ENCODE results near the gene SYT9. TPM values are rescaled to one million over a fixed set of nuclear protein-coding genes. Genes with fewer than 3 reads are reported as not detected.
A peak's percentile ranks its signal among the peaks of the same experiment; 100 is the strongest.

The SYT9 gene
- polyA plus RNA-seq, 4 donors: 0.09 to 0.72 TPM; not detected in 2

GRCh38 chr11:7494086-7494745 is 242.5 kb downstream of the SYT9 start:
- DNase-seq (peak; percentile 64 to 85), FAIRE-seq (no peak)
- Histone ChIP-seq H3K4me1 (ENCODE audit: control insufficient read depth in 3 of 3, insufficient read depth in 2 of 3, low read depth in 1 of 3, low read length in 2 of 3) (peaks cover 0 to 27% (median 2%) of the 10 kb centered on the region in 3 donors), H3K9me3 (ENCODE audit: control insufficient read depth in 2 of 2, insufficient read depth in 1 of 2, low read depth in 1 of 2, low read length in 1 of 2) (no peaks in the 10 kb centered on the region), H3K27ac (ENCODE audit: low read depth in 1 of 3, low read length in 2 of 3) (peak overlapping the region in 1 of 3 donors; percentile 32), H3K36me3 (ENCODE audit: control insufficient read depth in 3 of 3, insufficient read depth in 2 of 3, low read depth in 1 of 3, low read length in 3 of 3) (no peaks in the 10 kb centered on the region), H3K27me3 (ENCODE audit: control insufficient read depth in 3 of 3, insufficient read depth in 3 of 3, low read length in 3 of 3) (no peaks in the 10 kb centered on the region), H3K4me3 (ENCODE audit: low read depth in 1 of 3, low read length in 3 of 3) (no peak overlapping the region)
- WGBS, 3 donors: 19 to 65% (median 45%) methylated on average over 5 of the region's 5 CpGs

GRCh38 chr11:7495882-7496551 is 244.3 kb downstream of the SYT9 start:
- 22 to 51% (median 29%) methylated on average over 4 of the region's 4 CpGs for WGBS, 3 donors
- H3K4me3 ChIP-seq (ENCODE audit: low read depth in 1 of 3, low read length in 3 of 3): no peak overlapping the region
- H3K36me3 ChIP-seq (ENCODE audit: control insufficient read depth in 3 of 3, insufficient read depth in 2 of 3, low read depth in 1 of 3, low read length in 3 of 3): peaks cover 0 to under 1% (median 0%) of the 10 kb centered on the region in 3 donors
- H3K27ac ChIP-seq (ENCODE audit: low read depth in 1 of 3, low read length in 2 of 3): peak overlapping the region in 1 of 3 donors; percentile 18
- FAIRE-seq (no peak), DNase-seq (peak; percentile 25 to 36)
- H3K27me3 ChIP-seq (ENCODE audit: control insufficient read depth in 3 of 3, insufficient read depth in 3 of 3, low read length in 3 of 3): no peaks in the 10 kb centered on the region
- peaks cover 0 to 27% (median 2%) of the 10 kb centered on the region in 3 donors for H3K4me1 ChIP-seq (ENCODE audit: control insufficient read depth in 3 of 3, insufficient read depth in 2 of 3, low read depth in 1 of 3, low read length in 2 of 3)
- no peaks in the 10 kb centered on the region for H3K9me3 ChIP-seq (ENCODE audit: control insufficient read depth in 2 of 2, insufficient read depth in 1 of 2, low read depth in 1 of 2, low read length in 1 of 2)

DNA sequence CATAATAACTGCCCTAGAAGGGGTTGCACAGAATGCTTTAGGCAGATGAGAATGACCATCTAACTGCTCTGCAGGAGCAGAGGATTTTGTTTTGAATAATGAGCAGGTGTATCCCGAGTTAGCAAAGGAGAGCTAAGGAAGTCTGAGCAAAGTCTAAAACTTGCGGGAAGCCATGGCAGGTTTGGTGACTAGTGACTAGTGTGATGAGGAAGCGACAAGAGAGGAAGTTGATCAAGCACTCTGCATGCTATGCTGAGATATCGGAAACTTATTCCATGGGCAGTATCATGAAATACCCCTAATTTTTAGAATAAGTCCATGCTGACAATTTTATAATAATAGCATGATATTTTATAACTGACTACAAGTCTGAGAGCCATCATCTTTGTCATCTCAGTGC is 246.5 kb downstream of the SYT9 start:
- H3K9me3 ChIP-seq (ENCODE audit: control insufficient read depth in 2 of 2, insufficient read depth in 1 of 2, low read depth in 1 of 2, low read length in 1 of 2): no peaks in the 10 kb centered on the region
- H3K27me3 ChIP-seq (ENCODE audit: control insufficient read depth in 3 of 3, insufficient read depth in 3 of 3, low read length in 3 of 3): no peaks in the 10 kb centered on the region
- 18 to 45% (median 36%) methylated on average over 4 of the region's 4 CpGs for WGBS, 3 donors
- FAIRE-seq (no peak), DNase-seq (peak; percentile 25 to 65)
- no peak overlapping the region for H3K27ac ChIP-seq (ENCODE audit: low read depth in 1 of 3, low read length in 2 of 3)
- no peak overlapping the region for H3K4me3 ChIP-seq (ENCODE audit: low read depth in 1 of 3, low read length in 3 of 3)
- peaks cover 0 to 23% (median 2%) of the 10 kb centered on the region in 3 donors for H3K4me1 ChIP-seq (ENCODE audit: control insufficient read depth in 3 of 3, insufficient read depth in 2 of 3, low read depth in 1 of 3, low read length in 2 of 3)
- H3K36me3 ChIP-seq (ENCODE audit: control insufficient read depth in 3 of 3, insufficient read depth in 2 of 3, low read depth in 1 of 3, low read length in 3 of 3): peaks cover 0 to 4% (median 0%) of the 10 kb centered on the region in 3 donors

- no peaks in the 10 kb centered on the region for H3K27me3 ChIP-seq (ENCODE audit: control insufficient read depth in 3 of 3, insufficient read depth in 3 of 3, low read length in 3 of 3)
- WGBS, 3 donors: 92 to 100% (median 96%) methylated on average over 1 of the region's 1 CpG
- H3K36me3 ChIP-seq (ENCODE audit: control insufficient read depth in 3 of 3, insufficient read depth in 2 of 3, low read depth in 1 of 3, low read length in 3 of 3): peaks cover 0 to 4% (median under 1%) of the 10 kb centered on the region in 3 donors
- H3K4me1 ChIP-seq (ENCODE audit: control insufficient read depth in 3 of 3, insufficient read depth in 2 of 3, low read depth in 1 of 3, low read length in 2 of 3): peaks cover 0 to 23% (median 2%) of the 10 kb centered on the region in 3 donors
- H3K4me3 ChIP-seq (ENCODE audit: low read depth in 1 of 3, low read length in 3 of 3): no peak overlapping the region
- FAIRE-seq (no peak), DNase-seq (no peak)
- H3K9me3 ChIP-seq (ENCODE audit: control insufficient read depth in 2 of 2, insufficient read depth in 1 of 2, low read depth in 1 of 2, low read length in 1 of 2): no peaks in the 10 kb centered on the region
- H3K27ac ChIP-seq (ENCODE audit: low read depth in 1 of 3, low read length in 2 of 3): no peak overlapping the region
Observed at GRCh38 chr11:7499081-7499480, 247.4 kb downstream of the SYT9 start.

DNA sequence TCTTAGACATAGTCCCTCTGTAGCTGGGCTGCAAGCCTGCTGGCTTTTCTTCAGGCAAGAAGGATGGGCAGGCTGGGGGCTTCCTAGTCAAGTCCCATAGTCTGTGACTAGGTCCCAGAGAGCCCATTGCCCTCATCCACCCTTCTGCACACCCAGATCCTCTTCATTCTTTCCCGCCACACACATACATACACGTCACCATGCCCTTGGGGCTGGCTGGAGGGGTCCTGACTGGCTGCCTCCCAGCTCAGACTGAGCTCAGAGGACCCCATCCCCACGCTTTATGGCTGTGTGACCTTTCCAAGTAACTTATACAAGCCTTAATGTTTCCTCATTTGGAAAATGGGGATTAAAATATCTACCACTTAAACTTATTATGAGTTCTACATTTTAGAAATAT is 248.5 kb downstream of the SYT9 start:
- H3K4me1 ChIP-seq (ENCODE audit: control insufficient read depth in 3 of 3, insufficient read depth in 2 of 3, low read depth in 1 of 3, low read length in 2 of 3): peaks cover 0 to 16% (median 0%) of the 10 kb centered on the region in 3 donors
- no peak overlapping the region for H3K27ac ChIP-seq (ENCODE audit: low read depth in 1 of 3, low read length in 2 of 3)
- DNase-seq (no peak), FAIRE-seq (no peak)
- H3K4me3 ChIP-seq (ENCODE audit: low read depth in 1 of 3, low read length in 3 of 3): no peak overlapping the region
- no peaks in the 10 kb centered on the region for H3K27me3 ChIP-seq (ENCODE audit: control insufficient read depth in 3 of 3, insufficient read depth in 3 of 3, low read length in 3 of 3)
- 84 to 90% (median 89%) methylated on average over 3 of the region's 3 CpGs for WGBS, 3 donors
- H3K36me3 ChIP-seq (ENCODE audit: control insufficient read depth in 3 of 3, insufficient read depth in 2 of 3, low read depth in 1 of 3, low read length in 3 of 3): peaks cover 0 to 4% (median 2%) of the 10 kb centered on the region in 3 donors
- H3K9me3 ChIP-seq (ENCODE audit: control insufficient read depth in 2 of 2, insufficient read depth in 1 of 2, low read depth in 1 of 2, low read length in 1 of 2): no peaks in the 10 kb centered on the region

DNA sequence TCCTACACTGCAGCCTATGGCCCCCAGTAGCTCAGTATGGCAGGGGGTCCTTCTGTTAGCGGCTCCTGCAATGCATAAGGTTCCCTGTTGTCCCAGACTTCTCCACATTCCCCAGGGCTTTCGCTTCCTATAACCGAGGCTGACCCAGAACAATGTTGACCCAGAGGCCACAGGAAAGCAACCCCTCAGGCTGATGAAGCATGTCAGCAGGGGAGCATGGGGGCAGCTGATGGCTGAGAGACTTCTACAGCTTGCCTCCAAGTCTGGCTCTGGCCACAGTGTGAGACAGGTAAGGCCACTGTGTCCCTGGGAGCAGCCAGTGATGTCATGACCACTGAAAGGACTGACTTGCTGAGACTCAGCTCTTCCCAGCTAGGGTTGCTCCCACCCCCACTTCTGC is 249.5 kb downstream of the SYT9 start:
- H3K4me1 ChIP-seq (ENCODE audit: control insufficient read depth in 3 of 3, insufficient read depth in 2 of 3, low read depth in 1 of 3, low read length in 2 of 3): peaks cover 0 to 7% (median 0%) of the 10 kb centered on the region in 3 donors
- H3K9me3 ChIP-seq (ENCODE audit: control insufficient read depth in 2 of 2, insufficient read depth in 1 of 2, low read depth in 1 of 2, low read length in 1 of 2): no peaks in the 10 kb centered on the region
- 80 to 93% (median 91%) methylated on average over 3 of the region's 3 CpGs for WGBS, 3 donors
- DNase-seq (peak in 1 of 2 donors; percentile 20), FAIRE-seq (no peak)
- no peaks in the 10 kb centered on the region for H3K27me3 ChIP-seq (ENCODE audit: control insufficient read depth in 3 of 3, insufficient read depth in 3 of 3, low read length in 3 of 3)
- H3K4me3 ChIP-seq (ENCODE audit: low read depth in 1 of 3, low read length in 3 of 3): no peak overlapping the region
- peaks cover 0 to 4% (median 2%) of the 10 kb centered on the region in 3 donors for H3K36me3 ChIP-seq (ENCODE audit: control insufficient read depth in 3 of 3, insufficient read depth in 2 of 3, low read depth in 1 of 3, low read length in 3 of 3)
- H3K27ac ChIP-seq (ENCODE audit: low read depth in 1 of 3, low read length in 2 of 3): no peak overlapping the region

DNA sequence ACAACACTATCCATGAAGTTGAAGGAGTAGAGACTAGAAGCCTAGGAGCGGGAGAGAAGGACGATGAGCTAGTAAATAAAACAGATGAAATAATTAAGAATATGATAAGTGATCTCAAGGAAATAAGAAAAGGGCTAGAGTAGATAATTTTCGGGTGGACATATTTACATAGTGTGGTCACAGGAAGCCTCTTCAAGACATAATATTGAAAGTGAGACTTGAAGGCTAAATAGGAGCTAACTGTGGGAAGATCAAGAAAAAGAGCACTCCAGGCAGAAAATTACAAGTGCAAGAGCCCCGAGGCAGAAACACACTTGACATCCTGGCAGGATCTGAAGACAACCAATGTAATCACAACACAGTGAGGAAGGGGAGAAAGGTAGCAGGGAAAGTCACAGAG is 250.2 kb downstream of the SYT9 start:
- no peak for DNase-seq
- H3K27me3 ChIP-seq (ENCODE audit: control insufficient read depth in 3 of 3, insufficient read depth in 3 of 3, low read length in 3 of 3): no peaks in the 10 kb centered on the region
- H3K4me1 ChIP-seq (ENCODE audit: control insufficient read depth in 3 of 3, insufficient read depth in 2 of 3, low read depth in 1 of 3, low read length in 2 of 3): peaks cover 0 to 5% (median 0%) of the 10 kb centered on the region in 3 donors
- no peak overlapping the region for H3K4me3 ChIP-seq (ENCODE audit: low read depth in 1 of 3, low read length in 3 of 3)
- peaks cover 0 to 4% (median 2%) of the 10 kb centered on the region in 3 donors for H3K36me3 ChIP-seq (ENCODE audit: control insufficient read depth in 3 of 3, insufficient read depth in 2 of 3, low read depth in 1 of 3, low read length in 3 of 3)
- 75 to 77% (median 75%) methylated on average over 4 of the region's 4 CpGs for WGBS, 3 donors
- FAIRE-seq: no peak
- H3K9me3 ChIP-seq (ENCODE audit: control insufficient read depth in 2 of 2, insufficient read depth in 1 of 2, low read depth in 1 of 2, low read length in 1 of 2): no peaks in the 10 kb centered on the region
- no peak overlapping the region for H3K27ac ChIP-seq (ENCODE audit: low read depth in 1 of 3, low read length in 2 of 3)

GRCh38 chr11:7506243-7506642 is 254.5 kb downstream of the SYT9 start:
- Histone ChIP-seq H3K27ac (ENCODE audit: low read depth in 1 of 3, low read length in 2 of 3) (no peak overlapping the region), H3K27me3 (ENCODE audit: control insufficient read depth in 3 of 3, insufficient read depth in 3 of 3, low read length in 3 of 3) (no peaks in the 10 kb centered on the region), H3K4me1 (ENCODE audit: control insufficient read depth in 3 of 3, insufficient read depth in 2 of 3, low read depth in 1 of 3, low read length in 2 of 3) (peaks cover 0 to 10% (median 0%) of the 10 kb centered on the region in 3 donors), H3K4me3 (ENCODE audit: low read depth in 1 of 3, low read length in 3 of 3) (no peak overlapping the region), H3K9me3 (ENCODE audit: control insufficient read depth in 2 of 2, insufficient read depth in 1 of 2, low read depth in 1 of 2, low read length in 1 of 2) (no peaks in the 10 kb centered on the region), H3K36me3 (ENCODE audit: control insufficient read depth in 3 of 3, insufficient read depth in 2 of 3, low read depth in 1 of 3, low read length in 3 of 3) (peaks cover 0 to 4% (median 2%) of the 10 kb centered on the region in 3 donors)
- no peak for DNase-seq
- FAIRE-seq: no peak
- WGBS, 3 donors: 91 to 93% (median 93%) methylated on average over 3 of the region's 3 CpGs

Data from small intestine (tissue), 7 donors.